Measurements from ENCODE around the gene LGALS13.
A peak's percentile ranks its signal among the peaks of the same experiment; 100 is the strongest.

The LGALS13 gene

DNA sequence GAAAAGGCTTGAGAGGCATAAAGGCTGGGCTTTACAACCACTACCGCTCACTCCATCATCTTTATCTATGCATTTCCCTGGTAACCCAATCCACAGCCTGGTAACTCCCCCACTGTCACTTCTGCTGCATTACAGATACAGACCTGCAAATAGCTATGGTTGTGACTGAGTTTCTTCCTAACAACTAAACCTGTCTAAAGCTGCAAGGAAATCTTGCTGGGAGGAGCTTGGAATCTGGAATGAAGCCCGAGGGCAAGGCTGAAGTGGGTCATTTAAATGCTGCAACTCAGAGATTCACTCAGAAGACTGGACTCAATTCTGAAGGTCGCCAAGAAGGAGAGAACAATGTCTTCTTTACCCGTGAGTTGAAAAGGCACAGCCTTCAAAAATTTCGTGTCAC, at the start of gene LGALS13:
Gene LGALS13, plus strand, starts transcription at position 301 of the 400 bp plus-strand sequence. Its CDS starts 45 bp downstream, at position 346.
- Histone ChIP-seq H3K9ac (ENCODE audit: low read depth in 1 of 2, low read length in 2 of 2) (no peak within 1 kb of the TSS), H3K27me3 (ENCODE audit: control insufficient read depth in 2 of 2, insufficient read depth in 2 of 2, low read length in 2 of 2) (peaks cover 0 to 3% of the 10 kb centered on the region in 2 donors), H3K27ac (ENCODE audit: low read depth in 2 of 2, low read length in 2 of 2) (no peak within 1 kb of the TSS), H3K4me1 (ENCODE audit: control insufficient read depth in 2 of 2, insufficient read depth in 2 of 2, low read length in 2 of 2) (no peaks in the 10 kb centered on the region), H3K4me3 (ENCODE audit: low read length in 2 of 2) (no peak within 1 kb of the TSS), H3K36me3 (ENCODE audit: control insufficient read depth in 2 of 2, insufficient read depth in 2 of 2, low read length in 2 of 2) (no peaks in the 10 kb centered on the region), H3K9me3 (ENCODE audit: control insufficient read depth in 2 of 2, low read length in 2 of 2) (no peaks in the 10 kb centered on the region)

DNA sequence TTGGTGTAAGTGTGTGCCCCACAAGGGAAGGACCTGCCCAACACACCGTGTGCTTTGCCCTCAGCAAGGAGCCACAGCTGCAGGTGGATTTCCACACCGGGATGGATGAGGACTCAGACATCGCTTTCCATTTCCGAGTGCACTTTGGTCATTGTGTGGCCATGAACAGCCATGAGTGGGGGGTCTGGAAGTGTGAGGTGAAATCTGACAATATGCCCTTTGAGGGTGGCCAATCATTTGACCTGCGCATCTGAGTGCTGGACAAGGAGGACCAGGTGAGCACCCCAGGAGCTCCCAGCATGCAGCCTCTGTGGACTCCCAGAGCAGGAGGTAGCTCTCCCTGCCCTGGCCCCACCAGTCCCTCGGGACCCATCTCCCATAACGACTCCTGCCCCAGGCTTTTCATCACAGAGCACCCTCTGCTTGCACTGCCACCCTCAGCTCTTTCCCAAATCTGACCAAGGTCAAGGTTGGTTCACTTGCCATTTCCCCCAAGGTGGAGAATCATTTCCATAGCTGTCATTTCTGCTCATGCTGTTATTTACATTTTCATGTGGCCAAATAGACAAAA, 49.2 kb upstream of the LGALS13 start:
- no peak overlapping the region for H3K9ac ChIP-seq (ENCODE audit: low read depth in 1 of 2, low read length in 2 of 2)
- no peaks in the 10 kb centered on the region for H3K9me3 ChIP-seq (ENCODE audit: control insufficient read depth in 2 of 2, low read length in 2 of 2)
- no peak overlapping the region for H3K4me3 ChIP-seq (ENCODE audit: low read length in 2 of 2)

DNA sequence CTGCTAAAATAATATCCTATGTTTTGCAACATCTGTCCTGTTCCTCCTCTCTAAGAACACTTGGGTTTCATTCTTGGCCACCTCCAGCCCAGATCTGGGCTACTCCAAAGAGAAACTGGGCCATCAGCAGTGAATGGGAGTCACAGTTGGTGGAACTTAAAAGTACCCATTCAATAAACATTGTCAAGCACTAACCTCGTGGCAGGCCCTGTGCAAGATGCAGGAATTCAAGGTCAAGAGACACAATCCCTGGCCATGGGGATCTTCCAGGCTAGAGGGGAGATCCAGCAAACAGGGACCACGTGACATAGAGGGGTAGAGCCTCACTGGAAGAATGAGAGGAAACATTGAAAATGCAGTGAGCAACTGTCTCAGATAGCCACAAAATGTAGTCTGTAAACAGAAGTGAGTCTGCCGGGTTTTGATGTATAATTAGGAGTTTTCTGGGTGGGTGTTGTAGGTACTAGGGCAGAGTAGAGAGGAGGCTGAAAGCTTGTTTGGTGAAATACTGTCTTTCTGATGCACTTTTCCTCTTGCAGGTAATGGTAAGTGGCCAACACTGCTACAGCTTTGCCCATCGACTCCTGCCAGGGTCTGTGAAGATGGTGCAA, 47.5 kb upstream of the LGALS13 start:
- Histone ChIP-seq H3K4me1 (ENCODE audit: control insufficient read depth in 2 of 2, insufficient read depth in 2 of 2, low read length in 2 of 2) (no peaks in the 10 kb centered on the region), H3K36me3 (ENCODE audit: control insufficient read depth in 2 of 2, insufficient read depth in 2 of 2, low read length in 2 of 2) (no peaks in the 10 kb centered on the region), H3K27me3 (ENCODE audit: control insufficient read depth in 2 of 2, insufficient read depth in 2 of 2, low read length in 2 of 2) (peaks cover 0 to 6% of the 10 kb centered on the region in 2 donors), H3K27ac (ENCODE audit: low read depth in 2 of 2, low read length in 2 of 2) (no peak overlapping the region), H3K9ac (ENCODE audit: low read depth in 1 of 2, low read length in 2 of 2) (no peak overlapping the region), H3K4me3 (ENCODE audit: low read length in 2 of 2) (no peak overlapping the region), H3K9me3 (ENCODE audit: control insufficient read depth in 2 of 2, low read length in 2 of 2) (no peaks in the 10 kb centered on the region)

More for the DNA sequence above, 49.2 kb upstream of the LGALS13 start:
- Histone ChIP-seq H3K27ac (ENCODE audit: low read depth in 2 of 2, low read length in 2 of 2) (no peak overlapping the region), H3K36me3 (ENCODE audit: control insufficient read depth in 2 of 2, insufficient read depth in 2 of 2, low read length in 2 of 2) (no peaks in the 10 kb centered on the region), H3K27me3 (ENCODE audit: control insufficient read depth in 2 of 2, insufficient read depth in 2 of 2, low read length in 2 of 2) (peaks cover 0 to 6% of the 10 kb centered on the region in 2 donors), H3K4me1 (ENCODE audit: control insufficient read depth in 2 of 2, insufficient read depth in 2 of 2, low read length in 2 of 2) (no peaks in the 10 kb centered on the region)

GRCh38 chr19:39555883-39556282, 46.4 kb upstream of the LGALS13 start:
- no peak overlapping the region for H3K4me3 ChIP-seq (ENCODE audit: low read length in 2 of 2)
- no peaks in the 10 kb centered on the region for H3K9me3 ChIP-seq (ENCODE audit: control insufficient read depth in 2 of 2, low read length in 2 of 2)
- H3K36me3 ChIP-seq (ENCODE audit: control insufficient read depth in 2 of 2, insufficient read depth in 2 of 2, low read length in 2 of 2), result no peaks in the 10 kb centered on the region
- peaks cover 0 to 6% of the 10 kb centered on the region in 2 donors for H3K27me3 ChIP-seq (ENCODE audit: control insufficient read depth in 2 of 2, insufficient read depth in 2 of 2, low read length in 2 of 2)
- no peak overlapping the region for H3K9ac ChIP-seq (ENCODE audit: low read depth in 1 of 2, low read length in 2 of 2)
- H3K4me1 ChIP-seq (ENCODE audit: control insufficient read depth in 2 of 2, insufficient read depth in 2 of 2, low read length in 2 of 2), result no peaks in the 10 kb centered on the region
- H3K27ac ChIP-seq (ENCODE audit: low read depth in 2 of 2, low read length in 2 of 2), result no peak overlapping the region

DNA sequence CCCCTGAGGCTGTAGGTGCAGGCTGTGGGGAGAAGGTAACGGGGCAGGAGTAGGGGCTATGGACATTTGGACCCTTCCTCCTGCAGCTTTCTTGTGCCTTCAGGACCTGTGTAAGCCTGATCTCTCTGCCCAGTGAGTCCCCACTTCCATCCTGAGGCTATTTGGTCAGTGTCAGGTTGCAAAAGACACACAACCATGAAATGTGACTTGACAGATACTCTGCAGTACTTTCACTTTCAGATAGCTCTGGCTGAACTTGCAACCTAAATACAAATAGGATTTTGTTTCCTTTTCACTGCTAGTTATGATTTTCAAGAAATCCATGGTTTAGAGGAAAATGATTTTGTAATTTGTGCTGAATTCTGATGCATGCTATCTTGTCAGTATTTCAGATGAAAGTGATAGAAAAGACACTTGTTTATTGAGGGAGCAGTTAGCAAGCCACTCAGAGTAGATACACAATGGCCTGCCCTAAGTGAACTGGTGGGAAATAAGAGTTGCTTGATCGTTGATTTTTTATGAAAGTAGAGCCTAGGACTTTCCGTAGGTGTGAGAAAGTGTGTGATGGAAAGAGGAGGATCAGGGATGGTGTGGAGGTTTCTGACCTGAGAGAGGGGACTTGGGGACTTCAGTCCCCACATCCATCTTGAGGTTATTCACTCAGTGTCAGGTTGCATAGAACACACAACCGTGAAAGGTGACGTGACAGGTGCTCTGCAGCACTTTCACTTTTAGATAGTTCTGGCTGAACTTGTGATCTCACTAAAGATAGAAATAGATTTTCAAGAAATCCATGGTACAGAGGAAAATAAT, 44.3 kb upstream of the LGALS13 start:
- Histone ChIP-seq H3K27ac (ENCODE audit: low read depth in 2 of 2, low read length in 2 of 2) (no peak overlapping the region), H3K36me3 (ENCODE audit: control insufficient read depth in 2 of 2, insufficient read depth in 2 of 2, low read length in 2 of 2) (no peaks in the 10 kb centered on the region), H3K27me3 (ENCODE audit: control insufficient read depth in 2 of 2, insufficient read depth in 2 of 2, low read length in 2 of 2) (peaks cover 0 to 6% of the 10 kb centered on the region in 2 donors), H3K4me1 (ENCODE audit: control insufficient read depth in 2 of 2, insufficient read depth in 2 of 2, low read length in 2 of 2) (no peaks in the 10 kb centered on the region), H3K9me3 (ENCODE audit: control insufficient read depth in 2 of 2, low read length in 2 of 2) (no peaks in the 10 kb centered on the region), H3K9ac (ENCODE audit: low read depth in 1 of 2, low read length in 2 of 2) (no peak overlapping the region), H3K4me3 (ENCODE audit: low read length in 2 of 2) (peak overlapping the region in 1 of 2 donors; percentile 20)

DNA sequence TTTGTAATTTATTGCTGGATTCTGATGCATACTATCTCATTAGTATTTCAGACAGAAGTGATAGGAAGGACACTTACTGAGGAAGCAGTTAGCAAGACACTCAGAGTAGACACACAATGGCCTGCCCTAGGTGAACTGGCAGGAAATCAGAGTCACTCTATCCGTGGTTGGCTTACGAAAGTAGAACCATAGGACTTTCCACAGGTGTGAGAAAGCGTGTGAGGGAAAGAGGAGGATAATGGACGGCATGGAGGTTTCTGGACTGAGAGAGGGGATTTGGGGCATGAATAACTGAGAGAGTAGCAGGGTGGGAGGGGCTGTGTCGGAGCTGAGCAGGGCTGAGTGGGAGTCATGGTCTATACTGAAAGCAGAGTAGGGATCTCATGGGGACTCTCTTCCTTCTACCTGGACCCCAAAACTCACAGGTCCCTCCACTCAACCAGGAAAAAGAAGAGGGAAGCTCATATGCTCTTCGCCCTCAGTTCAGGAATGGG, 43.7 kb upstream of the LGALS13 start:
- Histone ChIP-seq H3K27me3 (ENCODE audit: control insufficient read depth in 2 of 2, insufficient read depth in 2 of 2, low read length in 2 of 2) (no peaks in the 10 kb centered on the region), H3K4me3 (ENCODE audit: low read length in 2 of 2) (peak overlapping the region in 1 of 2 donors; percentile 20), H3K36me3 (ENCODE audit: control insufficient read depth in 2 of 2, insufficient read depth in 2 of 2, low read length in 2 of 2) (no peaks in the 10 kb centered on the region), H3K27ac (ENCODE audit: low read depth in 2 of 2, low read length in 2 of 2) (no peak overlapping the region), H3K9ac (ENCODE audit: low read depth in 1 of 2, low read length in 2 of 2) (no peak overlapping the region), H3K9me3 (ENCODE audit: control insufficient read depth in 2 of 2, low read length in 2 of 2) (no peaks in the 10 kb centered on the region), H3K4me1 (ENCODE audit: control insufficient read depth in 2 of 2, insufficient read depth in 2 of 2, low read length in 2 of 2) (no peaks in the 10 kb centered on the region)

GRCh38 chr19:39563408-39563807, 38.9 kb upstream of the LGALS13 start:
- H3K9me3 ChIP-seq (ENCODE audit: control insufficient read depth in 2 of 2, low read length in 2 of 2), result no peaks in the 10 kb centered on the region

GRCh38 chr19:39566064-39566463, 36.3 kb upstream of the LGALS13 start:
- Histone ChIP-seq H3K4me3 (ENCODE audit: low read length in 2 of 2) (no peak overlapping the region), H3K9ac (ENCODE audit: low read depth in 1 of 2, low read length in 2 of 2) (no peak overlapping the region), H3K4me1 (ENCODE audit: control insufficient read depth in 2 of 2, insufficient read depth in 2 of 2, low read length in 2 of 2) (no peaks in the 10 kb centered on the region), H3K27ac (ENCODE audit: low read depth in 2 of 2, low read length in 2 of 2) (no peak overlapping the region), H3K36me3 (ENCODE audit: control insufficient read depth in 2 of 2, insufficient read depth in 2 of 2, low read length in 2 of 2) (no peaks in the 10 kb centered on the region), H3K9me3 (ENCODE audit: control insufficient read depth in 2 of 2, low read length in 2 of 2) (no peaks in the 10 kb centered on the region), H3K27me3 (ENCODE audit: control insufficient read depth in 2 of 2, insufficient read depth in 2 of 2, low read length in 2 of 2) (peaks cover 2 to 5% of the 10 kb centered on the region in 2 donors)

More at GRCh38 chr19:39563408-39563807, 38.9 kb upstream of the LGALS13 start:
- Histone ChIP-seq H3K4me1 (ENCODE audit: control insufficient read depth in 2 of 2, insufficient read depth in 2 of 2, low read length in 2 of 2) (no peaks in the 10 kb centered on the region), H3K36me3 (ENCODE audit: control insufficient read depth in 2 of 2, insufficient read depth in 2 of 2, low read length in 2 of 2) (no peaks in the 10 kb centered on the region), H3K9ac (ENCODE audit: low read depth in 1 of 2, low read length in 2 of 2) (no peak overlapping the region), H3K4me3 (ENCODE audit: low read length in 2 of 2) (no peak overlapping the region), H3K27me3 (ENCODE audit: control insufficient read depth in 2 of 2, insufficient read depth in 2 of 2, low read length in 2 of 2) (peaks cover 2 to 3% of the 10 kb centered on the region in 2 donors), H3K27ac (ENCODE audit: low read depth in 2 of 2, low read length in 2 of 2) (no peak overlapping the region)

- Histone ChIP-seq H3K9ac (ENCODE audit: low read depth in 1 of 2, low read length in 2 of 2) (no peak overlapping the region), H3K9me3 (ENCODE audit: control insufficient read depth in 2 of 2, low read length in 2 of 2) (no peaks in the 10 kb centered on the region), H3K4me1 (ENCODE audit: control insufficient read depth in 2 of 2, insufficient read depth in 2 of 2, low read length in 2 of 2) (no peaks in the 10 kb centered on the region), H3K36me3 (ENCODE audit: control insufficient read depth in 2 of 2, insufficient read depth in 2 of 2, low read length in 2 of 2) (no peaks in the 10 kb centered on the region), H3K27me3 (ENCODE audit: control insufficient read depth in 2 of 2, insufficient read depth in 2 of 2, low read length in 2 of 2) (peaks cover 2 to 5% of the 10 kb centered on the region in 2 donors), H3K4me3 (ENCODE audit: low read length in 2 of 2) (no peak overlapping the region), H3K27ac (ENCODE audit: low read depth in 2 of 2, low read length in 2 of 2) (no peak overlapping the region)
Observed at GRCh38 chr19:39568604-39569003, 33.7 kb upstream of the LGALS13 start.

DNA sequence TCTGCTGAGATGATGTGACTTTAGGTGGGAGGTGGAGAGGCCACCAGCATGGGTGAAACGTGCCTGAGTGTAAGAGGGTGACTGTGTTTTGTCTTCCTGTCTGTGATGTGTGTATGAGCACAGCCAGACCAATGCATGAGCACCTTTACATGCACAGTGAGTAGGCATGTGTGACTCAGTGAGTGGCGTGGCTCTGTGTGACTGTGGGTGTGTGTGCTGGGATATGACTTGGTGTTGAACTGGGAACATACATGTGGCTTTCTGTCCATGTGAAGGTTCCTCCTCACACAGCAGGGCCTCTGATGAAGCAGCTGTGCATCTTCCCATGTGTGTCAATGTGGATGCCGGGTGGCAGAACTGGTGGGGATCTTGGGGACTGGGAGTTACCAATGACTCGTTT, 19.9 kb upstream of the LGALS13 start:
- Histone ChIP-seq H3K4me3 (ENCODE audit: low read length in 2 of 2) (no peak overlapping the region), H3K27ac (ENCODE audit: low read depth in 2 of 2, low read length in 2 of 2) (no peak overlapping the region), H3K36me3 (ENCODE audit: control insufficient read depth in 2 of 2, insufficient read depth in 2 of 2, low read length in 2 of 2) (no peaks in the 10 kb centered on the region), H3K9me3 (ENCODE audit: control insufficient read depth in 2 of 2, low read length in 2 of 2) (peaks cover 0 to 4% of the 10 kb centered on the region in 2 donors), H3K4me1 (ENCODE audit: control insufficient read depth in 2 of 2, insufficient read depth in 2 of 2, low read length in 2 of 2) (peaks cover 0 to 2% of the 10 kb centered on the region in 2 donors), H3K27me3 (ENCODE audit: control insufficient read depth in 2 of 2, insufficient read depth in 2 of 2, low read length in 2 of 2) (no peaks in the 10 kb centered on the region), H3K9ac (ENCODE audit: low read depth in 1 of 2, low read length in 2 of 2) (no peak overlapping the region)
